Left colon (tissue), 2 donors: ENCODE measurements around the gene OXSR1. TPM values are rescaled to one million over a fixed set of nuclear protein-coding genes. Genes with fewer than 3 reads are reported as not detected.
"Not testable (repeated sequence)": the region's sequence is repeated elsewhere in the genome, so short reads cannot be mapped to it uniquely, and the experiment has no call there.

ENCODE experiments used
- ATAC-seq: fragments of 200-7000 bp; cut with Tn5 transposase; one replicate; pipeline ENCODE4 v1.9.1; 2020; ENCODE audit warnings: mild to moderate bottlenecking, moderate library complexity
- DNase-seq, 2 donors: peaks; one replicate each; pipeline ENCODE4 v3.0.0-alpha.2; 2020
- intact Hi-C, 2 donors: fragments of 100-400 bp; cut with DNase I in 1 of 2; cut with micrococcal nuclease in 1 of 2; formaldehyde crosslinking; loops; one replicate each; pipeline versions ENCODE4 v1.11.2 to v1.14.0; 2022; cut with DNase I, micrococcal nuclease
- total RNA-seq, 2 donors: library from RNA; stranded (reverse); fragmentation: NEBNext Ultra II Directional; extraction: Animal tissue kit (Norgen Biotek cat#: 25700); gene quantifications; one replicate each; pipeline ENCODE4 v1.2.1, GENCODE V29; 2021
- donor health status: DM: no; HTN: no; CAD: no.
- donor health status: DM: yes; HTN: yes; CAD: no.

The OXSR1 gene
- total RNA-seq, 2 donors from 2014 or later: 42.5 to 42.8 TPM

DNA sequence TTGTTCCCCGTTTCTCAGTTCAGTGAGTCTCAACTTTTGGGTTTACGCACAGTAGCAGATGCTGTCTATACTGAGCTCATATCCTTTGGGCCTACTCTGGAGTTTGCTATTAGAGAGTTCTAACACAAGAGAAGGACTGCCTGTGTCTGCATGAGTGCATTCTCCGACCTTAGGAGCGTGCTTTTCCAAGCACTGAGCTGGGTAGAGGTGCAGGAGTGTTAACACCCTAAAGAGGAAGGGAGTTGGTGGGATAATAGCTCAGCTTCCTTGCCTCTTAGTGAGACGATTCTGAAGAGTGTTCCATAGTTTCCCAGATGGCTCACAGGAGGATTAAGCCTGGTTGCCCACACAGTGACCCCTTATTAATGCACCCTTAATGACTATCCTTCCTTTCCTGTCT, 6.9 kb upstream of the OXSR1 start:
- ATAC-seq (no peak), DNase-seq (no peak)
- intact Hi-C loops: no loop called here

DNA sequence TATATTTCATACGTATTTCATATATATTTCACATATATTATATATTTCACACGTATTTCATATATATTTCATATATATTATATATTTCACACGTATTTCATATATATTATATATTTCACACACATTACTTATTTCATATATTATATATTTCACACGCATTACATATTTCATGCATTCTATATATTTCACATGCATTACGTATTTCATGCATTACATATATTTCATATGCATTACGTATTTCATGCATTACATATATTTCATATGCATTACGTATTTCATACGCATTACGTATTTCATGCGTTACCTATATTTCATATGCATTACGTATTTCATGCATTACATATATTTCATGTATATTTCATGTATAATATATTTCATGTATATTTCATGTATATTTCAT, 4.6 kb upstream of the OXSR1 start:
- ATAC-seq, intact Hi-C loops: not testable (repeated sequence)

DNA sequence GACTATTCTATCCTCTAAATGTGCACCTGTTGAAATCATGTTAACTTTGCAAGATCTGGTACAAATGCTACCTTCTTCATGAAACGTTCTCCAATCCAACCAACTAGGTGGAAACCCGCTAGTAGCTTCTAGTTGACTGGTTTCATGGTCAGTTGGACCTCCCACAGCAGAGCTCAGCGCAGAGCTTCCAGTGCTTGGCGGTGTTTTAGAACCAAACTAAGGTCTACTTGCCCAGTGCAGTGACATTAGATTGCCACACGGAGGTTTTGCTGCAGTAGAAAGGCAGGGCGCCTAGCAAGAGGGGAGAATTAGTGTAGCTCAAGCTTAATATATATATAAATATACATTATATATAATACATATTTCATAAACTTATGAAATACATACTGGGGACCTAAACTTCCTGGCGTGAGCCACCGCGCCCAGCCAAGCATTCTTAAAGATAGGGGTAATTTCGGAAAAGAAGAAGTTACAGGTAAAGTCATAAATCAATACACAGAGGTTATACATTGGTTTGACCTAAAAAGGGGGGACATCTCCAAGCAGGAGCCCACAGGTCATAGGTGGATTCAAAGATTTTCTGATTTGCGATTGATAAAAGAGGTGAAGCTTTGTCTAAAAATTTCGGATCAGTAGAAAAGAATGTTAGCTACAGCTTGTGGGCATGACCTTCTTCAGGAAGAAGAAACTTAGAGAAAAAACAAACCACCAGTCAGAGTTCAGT, 2.1 kb upstream of the OXSR1 start:
- no peak for ATAC-seq
- DNase-seq: no peak
- intact Hi-C loops: no loop called here

More for the DNA sequence above, 4.6 kb upstream of the OXSR1 start:
- DNase-seq: not testable (repeated sequence)

DNA sequence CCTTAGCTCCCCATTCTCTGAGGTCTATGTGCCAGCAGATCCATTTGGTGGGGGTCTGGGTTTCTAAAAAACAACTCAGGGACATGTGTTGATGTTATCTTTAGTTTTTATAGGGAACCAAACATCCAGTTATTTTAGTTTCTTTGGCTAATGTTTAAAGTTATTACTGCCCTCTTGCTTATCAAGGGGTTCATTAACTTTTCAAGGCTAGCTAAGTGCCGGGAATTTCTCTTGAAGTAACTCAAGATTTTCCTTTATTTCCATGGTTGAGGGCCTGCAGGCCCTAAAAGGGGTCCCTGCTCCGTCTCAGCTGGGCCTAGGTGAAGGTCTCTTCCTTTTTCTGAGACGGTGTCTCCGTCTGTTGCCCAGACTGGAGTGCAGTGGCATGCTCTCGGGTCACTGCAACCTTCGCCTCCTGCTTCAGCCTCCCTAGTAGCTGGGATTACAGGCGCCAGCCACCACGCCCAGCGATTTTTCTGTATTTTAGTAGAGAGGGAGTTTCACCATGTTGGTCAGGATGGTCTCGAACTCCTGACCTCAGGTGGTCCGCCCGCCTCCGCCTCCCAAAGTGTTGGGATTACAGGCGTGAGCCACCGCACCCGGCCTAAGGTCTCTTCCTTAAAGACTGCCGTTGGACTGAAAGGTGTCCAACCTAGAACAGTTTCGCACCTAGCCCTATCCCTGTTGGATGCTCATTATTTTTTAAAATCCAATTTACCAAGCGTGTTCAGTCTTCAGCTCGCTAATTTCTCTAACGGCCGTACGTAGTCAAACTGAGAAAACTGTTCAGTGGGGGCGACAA, 1.3 kb upstream of the OXSR1 start:
- ATAC-seq (no peak), DNase-seq (peak; percentile 44 to 47)
- intact Hi-C loops: no loop called here

DNA sequence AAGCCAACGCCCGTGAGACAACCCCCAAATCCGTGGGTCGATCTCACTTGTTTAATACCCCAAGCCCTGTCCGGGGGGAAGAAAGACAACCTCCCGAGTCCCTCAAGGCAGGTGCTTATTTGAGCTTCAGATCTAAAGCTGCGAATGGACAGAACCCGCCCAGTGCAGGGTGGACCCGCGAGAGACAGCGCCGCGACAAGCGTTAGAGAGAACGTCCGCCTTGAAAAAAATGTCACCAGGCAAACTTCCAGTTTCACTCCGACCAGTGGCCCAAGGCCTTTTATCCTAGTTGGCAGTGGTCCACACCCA, 740 bp upstream of the OXSR1 start:
- no peak for DNase-seq
- intact Hi-C loops: no loop called here
- no peak for ATAC-seq

DNA sequence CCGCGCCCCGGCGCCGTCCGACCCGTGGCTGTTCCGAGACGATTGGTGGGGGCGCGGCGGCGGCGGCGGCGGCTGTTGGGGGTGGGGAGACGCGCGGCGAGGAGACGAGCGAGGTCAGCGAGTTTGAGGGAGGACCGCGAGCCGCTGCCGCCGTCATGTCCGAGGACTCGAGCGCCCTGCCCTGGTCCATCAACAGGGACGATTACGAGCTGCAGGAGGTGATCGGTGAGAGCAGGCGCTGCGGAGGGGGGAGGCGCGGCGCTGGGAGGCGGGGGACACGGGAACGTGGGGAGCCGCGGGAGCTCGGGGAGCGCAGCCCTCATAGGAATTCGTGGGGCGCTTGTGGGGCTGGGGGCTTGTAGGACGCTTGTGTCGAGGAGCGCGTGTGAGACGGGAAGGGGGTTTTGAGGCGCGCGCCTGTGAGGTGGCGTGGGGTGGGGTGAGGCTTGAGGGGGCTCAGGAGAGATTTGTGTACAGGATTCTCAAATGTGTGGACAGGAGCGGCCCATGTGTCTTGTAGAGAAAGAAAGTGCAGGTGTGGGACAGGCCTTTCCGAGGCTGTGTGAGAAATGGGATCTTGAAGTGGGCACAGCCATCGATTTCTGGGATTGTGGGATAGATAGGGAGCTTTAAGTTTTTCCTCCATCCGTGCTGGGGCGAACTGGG, 518 bp downstream of the OXSR1 start:
- peak; percentile 39 for ATAC-seq
- intact Hi-C loops: no loop called here

DNA sequence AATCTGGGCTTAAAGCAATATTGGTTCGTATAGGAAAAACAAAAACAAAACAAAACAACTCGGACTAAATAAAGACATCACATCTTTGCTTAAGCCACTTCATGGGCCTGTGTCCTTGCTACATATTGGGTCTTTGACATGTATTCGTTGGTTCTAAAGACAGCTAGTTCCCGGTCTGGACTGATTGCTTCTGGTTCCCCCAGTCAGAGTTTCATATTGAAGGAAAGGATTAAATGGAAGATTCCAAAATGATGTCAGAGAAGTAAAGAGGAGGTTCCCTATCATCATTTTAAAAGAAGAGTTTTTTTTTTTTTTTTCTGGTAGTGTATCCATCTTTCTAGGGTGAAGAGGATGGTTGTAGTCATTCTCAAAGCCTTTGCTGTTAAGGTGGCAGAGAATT, 2.3 kb downstream of the OXSR1 start:
- no peak for ATAC-seq

More for the DNA sequence above, 518 bp downstream of the OXSR1 start:
- DNase-seq: peak; percentile 70 to 74

DNA sequence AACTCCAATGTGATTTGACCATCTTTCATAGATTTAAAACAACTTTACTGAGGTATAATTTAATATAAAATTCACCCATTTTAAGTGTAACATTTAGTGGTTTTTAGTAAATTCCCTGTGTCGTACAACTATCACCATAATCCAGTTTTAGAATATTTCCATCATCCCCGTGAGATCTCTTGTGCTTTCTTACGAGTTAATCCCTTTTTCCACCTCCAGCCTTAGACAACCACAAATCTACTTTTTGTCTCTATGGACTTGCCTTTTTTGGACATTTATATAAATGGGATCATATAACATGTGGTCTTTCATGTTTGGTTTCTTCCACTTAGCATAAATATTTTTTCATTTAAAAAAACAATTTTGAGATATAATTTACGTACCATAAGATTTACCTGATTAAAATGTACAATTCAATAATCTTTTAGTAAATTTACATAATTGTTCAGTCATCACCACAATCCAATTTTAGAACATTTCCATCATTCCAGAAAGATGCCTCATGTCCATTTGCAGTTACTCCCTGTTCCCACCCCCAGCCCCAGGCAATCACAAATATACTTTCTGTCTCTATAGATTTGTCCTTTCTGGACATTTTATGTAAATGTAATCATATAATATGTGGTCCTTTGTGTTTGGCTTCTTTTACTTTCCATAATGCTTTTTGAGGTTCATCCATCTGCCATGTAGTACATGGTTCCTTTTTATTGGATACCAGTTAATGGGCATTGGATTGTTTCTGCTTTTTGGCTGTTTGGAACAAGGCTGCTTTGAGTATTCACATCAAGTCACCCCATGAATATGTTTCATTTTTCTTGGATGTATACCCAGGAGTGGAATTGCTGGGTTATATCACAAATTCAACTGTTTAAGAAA, 3.1 kb downstream of the OXSR1 start:
- intact Hi-C loops: no loop called here
- no peak for DNase-seq
- ATAC-seq: no peak

More for the DNA sequence above, 2.3 kb downstream of the OXSR1 start:
- intact Hi-C loops: no loop called here
- DNase-seq: no peak

DNA sequence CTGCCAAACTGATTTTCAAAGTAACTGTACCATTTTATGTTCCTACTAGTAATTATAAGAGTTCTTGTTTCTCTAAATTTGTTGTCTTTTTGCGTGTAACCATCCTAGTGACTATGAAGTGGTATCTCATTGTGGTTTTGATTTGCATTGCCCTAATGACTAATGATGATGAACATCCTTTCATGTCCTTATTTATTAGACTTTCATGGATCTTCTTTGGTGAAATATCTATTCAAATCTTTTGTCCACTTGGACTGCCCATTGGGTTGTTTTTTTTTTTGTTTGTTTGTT, 3.6 kb downstream of the OXSR1 start:
- DNase-seq: no peak
- ATAC-seq: no peak
- intact Hi-C loops: no loop called here

DNA sequence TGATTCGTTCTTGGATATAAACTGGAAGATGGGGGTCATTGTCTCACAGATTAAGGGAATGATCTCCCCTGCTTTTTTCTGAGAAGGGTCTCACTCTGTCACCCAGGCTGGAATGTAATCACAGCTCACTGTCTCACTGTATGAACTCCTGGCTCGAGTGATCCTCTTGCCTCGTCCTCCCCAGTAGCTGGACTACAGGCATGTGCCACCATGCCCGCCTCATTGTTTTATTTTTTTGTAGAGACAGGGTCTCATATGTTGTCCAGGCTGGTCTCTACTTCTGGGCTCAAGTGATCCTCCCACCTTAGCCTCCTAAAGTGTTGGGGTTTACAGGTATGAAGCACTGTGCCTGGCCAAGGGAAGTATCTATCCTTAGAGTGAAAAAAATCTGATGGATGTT, 5.4 kb downstream of the OXSR1 start:
- intact Hi-C loops: no loop called here
- DNase-seq (no peak), ATAC-seq (no peak)

DNA sequence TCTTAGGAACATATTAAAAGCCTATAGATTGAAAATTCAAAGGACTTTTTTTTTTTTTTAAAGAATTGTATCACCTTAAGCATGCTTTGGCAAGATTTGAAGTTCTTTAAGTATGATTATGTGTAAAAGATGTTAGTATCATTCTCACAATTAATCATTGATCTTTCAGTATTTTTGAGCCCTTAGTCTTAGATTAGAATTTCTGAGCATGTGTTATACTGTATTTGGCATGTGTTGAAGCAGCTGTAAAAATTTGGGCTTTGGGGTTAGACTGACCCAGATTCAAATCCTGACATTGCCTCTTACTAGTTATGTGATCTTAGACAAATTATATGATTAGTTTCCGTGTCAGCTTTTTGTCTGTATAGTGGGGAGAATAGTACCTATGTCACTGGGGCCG, 6.3 kb downstream of the OXSR1 start:
- ATAC-seq: no peak
- no peak for DNase-seq
- intact Hi-C loops: no loop called here

DNA sequence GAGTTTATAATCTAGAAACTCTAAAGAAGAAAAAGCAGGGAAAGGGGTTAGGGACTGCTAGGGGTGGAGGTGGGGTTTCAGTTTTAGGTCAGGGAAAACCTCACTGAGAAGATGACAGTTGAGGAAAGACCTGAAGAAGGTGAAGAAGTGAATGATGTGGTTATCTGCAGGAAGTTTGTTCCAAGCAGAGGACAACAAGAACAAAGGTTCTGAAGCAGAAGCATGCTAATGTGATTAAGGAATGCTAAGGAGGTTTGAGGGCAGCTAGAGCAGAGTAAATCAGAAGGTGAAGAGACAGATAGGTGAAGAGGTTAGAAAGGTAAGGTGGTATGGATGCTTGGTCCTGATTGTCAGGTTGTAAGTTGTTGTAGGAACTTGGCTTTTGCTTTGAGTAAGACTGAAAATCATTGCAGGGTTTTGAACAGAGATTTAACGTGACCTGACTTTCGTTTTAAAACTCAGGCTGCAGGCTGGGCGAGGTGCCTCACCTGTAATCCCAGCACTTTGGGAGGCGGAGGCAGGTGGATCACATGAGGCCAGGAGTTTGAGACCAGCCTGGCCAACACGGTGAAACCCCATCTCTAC, 8.6 kb downstream of the OXSR1 start:
- intact Hi-C loops: no loop called here
- ATAC-seq (no peak), DNase-seq (no peak)

DNA sequence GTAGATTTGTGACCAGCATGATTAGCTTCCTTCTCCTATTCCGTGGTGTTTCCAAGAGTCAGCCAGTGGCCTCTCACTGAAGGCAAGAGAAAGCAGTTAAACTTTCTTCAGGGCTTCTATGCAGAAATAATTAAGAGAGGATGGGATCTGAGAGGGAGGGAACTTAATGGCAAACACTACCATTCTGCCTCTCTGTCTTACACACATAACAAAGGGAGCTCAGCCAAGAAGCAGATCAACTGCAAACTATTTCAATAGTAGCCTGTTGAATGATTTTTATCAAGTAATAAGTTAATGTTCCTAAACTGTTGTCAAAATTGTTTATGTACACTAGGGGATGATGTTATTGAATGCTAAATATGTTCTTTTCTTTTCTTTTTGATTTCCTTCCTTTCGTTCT, 11.8 kb downstream of the OXSR1 start:
- no peak for ATAC-seq
- intact Hi-C loops: no loop called here
- DNase-seq: no peak

DNA sequence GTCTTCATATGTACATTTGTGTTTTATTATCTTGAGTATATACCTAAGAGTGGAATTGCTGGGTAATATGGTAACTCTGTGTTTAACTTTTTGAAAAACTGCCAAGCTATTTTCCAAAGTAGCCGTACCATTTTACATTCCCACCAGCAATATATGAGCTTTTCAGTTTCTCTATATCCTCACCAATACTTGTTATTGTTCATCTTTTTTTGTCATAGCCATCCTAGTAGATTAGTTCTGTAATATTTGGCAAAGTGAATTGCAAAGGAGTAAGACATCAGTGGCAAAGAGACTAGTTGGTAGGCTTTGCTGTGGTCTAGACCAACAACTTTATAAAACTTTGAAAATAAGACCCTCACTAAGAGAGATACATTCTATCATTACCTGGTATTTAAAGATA, 21.4 kb downstream of the OXSR1 start:
- intact Hi-C loops: no loop called here
- no peak for ATAC-seq
- DNase-seq: no peak

DNA sequence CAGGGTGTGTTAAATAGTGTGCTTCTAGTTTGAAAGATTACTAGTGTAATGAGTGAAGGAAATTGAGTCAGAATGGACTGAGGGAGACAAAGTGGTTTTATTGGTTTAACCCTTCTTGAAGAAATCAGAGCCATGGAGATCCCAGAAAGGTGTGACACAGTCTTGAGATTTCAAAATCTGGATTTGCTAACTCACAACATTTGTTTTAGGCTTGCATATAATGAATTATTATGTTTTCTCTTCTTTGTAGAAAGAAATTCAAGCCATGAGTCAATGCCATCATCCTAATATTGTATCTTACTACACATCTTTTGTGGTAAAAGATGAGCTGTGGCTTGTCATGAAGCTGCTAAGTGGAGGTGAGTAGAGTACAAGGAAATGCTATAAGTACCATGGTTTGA, 25.1 kb downstream of the OXSR1 start:
- DNase-seq: no peak
- intact Hi-C loops: no loop called here
- ATAC-seq: no peak

DNA sequence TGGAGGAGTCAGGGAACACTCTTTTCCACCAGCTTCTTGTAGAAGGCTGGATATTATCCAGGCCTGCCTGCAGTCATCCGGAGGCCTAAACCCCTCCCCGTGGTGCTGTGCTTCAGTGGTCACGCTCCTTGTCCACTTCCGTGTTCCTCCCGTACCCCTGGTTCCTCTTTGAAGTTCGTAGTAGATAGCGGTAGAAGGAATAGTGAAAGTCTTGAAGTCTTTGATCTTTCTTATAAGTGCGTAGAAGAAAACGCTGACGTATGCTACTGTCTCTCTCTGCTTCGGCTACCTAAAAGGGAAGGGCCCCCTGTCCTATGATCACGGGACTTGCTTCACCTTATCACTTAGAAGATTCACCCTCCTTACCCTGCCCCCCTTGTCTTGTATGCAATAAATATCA, 37.6 kb downstream of the OXSR1 start:
- ATAC-seq, intact Hi-C loops, DNase-seq: not testable (repeated sequence)

DNA sequence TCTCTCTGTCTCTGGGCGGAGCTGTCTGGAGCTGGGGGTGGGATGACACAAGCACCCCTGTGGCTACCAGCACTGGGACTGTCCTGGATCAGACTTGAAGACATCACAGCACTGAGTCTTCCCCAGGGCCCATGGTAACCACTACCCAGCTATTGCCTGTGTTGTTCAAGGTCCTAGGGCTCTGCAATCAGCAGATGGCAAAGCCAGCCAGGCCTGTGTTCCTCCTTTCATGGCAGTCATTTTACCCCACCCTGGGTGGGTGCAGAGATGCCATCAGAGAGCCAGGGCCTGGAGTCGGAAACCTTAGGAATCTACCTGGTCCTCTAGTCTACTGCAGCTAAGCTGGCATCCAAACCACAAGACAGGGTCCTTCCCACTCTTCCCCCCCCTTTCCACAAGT, 38.4 kb downstream of the OXSR1 start:
- intact Hi-C loops: no loop called here
- DNase-seq: no peak
- no peak for ATAC-seq

DNA sequence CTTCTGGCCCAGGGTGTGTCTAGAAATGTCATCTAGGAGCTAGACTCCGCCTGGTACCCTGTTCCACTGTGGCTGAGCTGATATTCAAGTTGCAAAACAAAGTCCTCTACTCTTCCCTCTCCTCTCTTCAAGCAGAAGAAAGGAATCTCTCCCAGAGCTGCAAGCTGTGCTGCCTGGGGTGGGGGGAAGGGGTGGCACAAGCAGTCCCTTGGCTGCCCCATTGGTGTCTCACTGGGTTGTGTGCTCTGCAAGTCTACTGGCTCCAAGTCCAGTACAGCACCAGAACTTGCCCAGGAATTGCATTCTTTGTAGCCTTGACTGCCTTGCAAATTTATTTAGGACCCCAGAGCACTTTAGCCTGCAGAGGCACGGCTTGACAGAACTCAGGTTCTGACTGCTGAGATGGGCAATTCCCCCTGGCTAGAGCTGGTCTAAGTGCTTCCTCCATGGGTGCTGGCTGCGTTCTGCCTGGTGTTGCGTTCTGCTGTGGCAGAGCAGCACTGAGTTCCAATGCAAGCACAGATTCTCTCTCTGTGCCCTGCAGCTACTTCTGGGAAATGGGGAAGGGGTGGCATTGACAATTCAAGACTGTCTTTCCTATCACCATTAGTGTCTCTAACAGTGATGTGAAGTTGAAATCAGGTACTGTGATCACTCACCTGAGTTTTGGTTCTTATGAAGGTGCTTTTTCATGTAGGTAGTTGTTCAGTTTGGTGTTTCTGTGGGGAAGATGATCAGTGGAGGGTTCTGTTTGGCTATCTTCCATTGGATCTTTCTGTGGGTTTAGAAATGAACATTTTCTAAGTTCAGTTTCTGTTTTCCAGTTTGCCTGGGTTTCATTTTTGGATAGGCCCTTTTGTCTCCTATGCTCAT, 39.5 kb downstream of the OXSR1 start:
- DNase-seq (no peak), ATAC-seq (no peak)
- intact Hi-C loops: no loop called here
